NCI-H2171 (cell line): ENCODE results near the gene PREP.

Experiments used
- DNase-seq: peaks from one replicate; lab custom pipeline; 2025; lab: John Stamatoyannopoulos, UW

The PREP gene

DNA sequence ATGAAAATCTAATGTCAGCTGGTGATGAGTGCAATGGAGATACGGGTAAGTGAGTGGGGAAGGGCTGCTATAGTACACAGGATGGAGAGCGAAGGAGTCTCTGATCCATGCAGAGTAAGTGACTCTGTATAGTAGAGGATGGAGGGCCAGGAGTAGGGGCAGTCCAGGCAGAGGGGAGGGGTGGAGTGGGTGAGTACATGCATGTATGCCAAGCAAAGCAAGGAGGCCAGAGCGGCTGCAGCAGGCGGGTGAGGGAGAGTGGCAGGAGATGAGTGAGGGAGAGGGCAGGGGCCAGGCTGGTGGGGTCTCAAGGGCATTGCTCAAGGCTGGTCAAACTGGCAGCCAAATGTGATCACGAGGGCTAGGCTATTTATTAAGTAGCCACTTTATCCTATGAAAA, 94.0 kb downstream of the PREP start:
- no peak for DNase-seq

DNA sequence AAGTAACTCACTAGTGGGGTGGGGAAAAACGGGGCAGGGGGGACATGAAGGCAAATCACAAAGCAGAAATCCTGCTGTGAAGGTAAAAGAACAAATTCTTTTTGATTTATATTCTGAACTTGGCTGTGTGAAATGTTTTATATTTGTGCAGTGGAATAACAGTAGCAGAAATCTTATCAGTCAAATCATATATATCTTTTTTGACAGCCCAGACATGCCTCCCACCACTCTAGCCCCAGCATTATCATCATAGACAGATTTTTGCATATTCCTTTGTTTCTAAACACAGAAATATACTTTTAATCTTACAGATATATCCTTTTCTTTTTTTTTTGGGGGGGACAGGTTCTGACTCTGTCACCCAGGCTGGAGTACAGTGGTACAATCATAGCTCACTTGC, 97.4 kb downstream of the PREP start:
- no peak for DNase-seq

DNA sequence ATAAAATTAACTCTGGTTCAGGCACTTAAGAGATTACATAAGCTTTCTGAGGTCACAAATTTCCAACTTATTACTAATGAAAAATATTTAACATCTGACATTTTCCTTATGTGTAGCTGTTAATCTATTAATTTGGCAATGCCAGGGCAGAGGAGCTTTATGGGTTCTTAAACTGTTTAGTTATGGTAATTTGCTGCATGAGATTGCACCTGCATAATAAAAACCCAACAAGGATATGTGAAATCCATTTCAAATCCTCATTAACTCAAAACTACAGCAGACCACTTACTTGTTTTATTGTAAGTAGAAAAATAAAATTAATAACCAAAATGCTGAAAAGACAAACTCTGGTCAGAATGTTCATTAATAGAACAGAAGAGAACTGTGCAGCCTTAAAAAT, 98.1 kb downstream of the PREP start:
- DNase-seq, result no peak

DNA sequence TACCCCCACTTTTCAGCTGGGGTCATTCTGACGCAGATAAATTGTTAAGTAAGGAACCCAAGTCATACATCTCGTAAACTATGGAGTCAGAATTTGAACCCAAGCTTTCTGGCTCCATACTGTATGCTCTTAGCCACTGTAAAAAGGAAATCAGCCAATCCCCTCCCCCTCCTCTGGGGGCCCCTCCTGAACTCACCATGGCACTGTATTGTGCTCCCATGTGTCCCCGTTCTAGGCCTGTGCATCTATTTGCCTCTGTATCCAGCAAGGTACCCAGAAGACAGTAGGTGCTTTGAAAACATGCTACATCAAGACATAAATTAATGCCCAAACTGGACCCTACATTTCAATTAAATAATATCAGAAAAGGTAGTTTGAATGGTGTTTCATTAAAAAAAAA, 98.5 kb downstream of the PREP start:
- DNase-seq, result no peak

DNA sequence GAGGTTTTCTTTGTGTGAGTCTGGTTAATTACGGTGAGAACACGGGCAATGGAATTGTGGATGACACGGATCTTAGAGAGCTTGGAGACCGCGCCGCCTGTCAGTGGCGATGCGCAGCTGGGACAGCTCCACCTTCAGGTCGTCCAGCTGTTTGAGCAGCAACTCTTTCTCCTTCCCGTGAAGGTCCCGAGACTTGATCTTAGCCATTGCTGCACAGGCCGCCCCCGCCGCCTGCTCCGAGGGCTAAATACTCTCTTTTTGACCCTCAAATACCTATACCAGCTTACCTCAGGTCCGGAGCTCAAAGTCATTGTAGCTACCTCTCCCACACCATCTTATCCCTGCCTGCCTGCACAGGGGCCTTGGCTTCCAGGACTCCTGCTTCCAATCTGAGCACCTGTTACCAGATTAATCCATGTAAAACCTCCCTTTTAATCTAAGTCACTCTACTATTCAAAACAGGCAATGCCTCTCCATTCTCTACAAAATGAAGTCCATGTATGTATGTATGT, 100.2 kb downstream of the PREP start:
- no peak for DNase-seq

DNA sequence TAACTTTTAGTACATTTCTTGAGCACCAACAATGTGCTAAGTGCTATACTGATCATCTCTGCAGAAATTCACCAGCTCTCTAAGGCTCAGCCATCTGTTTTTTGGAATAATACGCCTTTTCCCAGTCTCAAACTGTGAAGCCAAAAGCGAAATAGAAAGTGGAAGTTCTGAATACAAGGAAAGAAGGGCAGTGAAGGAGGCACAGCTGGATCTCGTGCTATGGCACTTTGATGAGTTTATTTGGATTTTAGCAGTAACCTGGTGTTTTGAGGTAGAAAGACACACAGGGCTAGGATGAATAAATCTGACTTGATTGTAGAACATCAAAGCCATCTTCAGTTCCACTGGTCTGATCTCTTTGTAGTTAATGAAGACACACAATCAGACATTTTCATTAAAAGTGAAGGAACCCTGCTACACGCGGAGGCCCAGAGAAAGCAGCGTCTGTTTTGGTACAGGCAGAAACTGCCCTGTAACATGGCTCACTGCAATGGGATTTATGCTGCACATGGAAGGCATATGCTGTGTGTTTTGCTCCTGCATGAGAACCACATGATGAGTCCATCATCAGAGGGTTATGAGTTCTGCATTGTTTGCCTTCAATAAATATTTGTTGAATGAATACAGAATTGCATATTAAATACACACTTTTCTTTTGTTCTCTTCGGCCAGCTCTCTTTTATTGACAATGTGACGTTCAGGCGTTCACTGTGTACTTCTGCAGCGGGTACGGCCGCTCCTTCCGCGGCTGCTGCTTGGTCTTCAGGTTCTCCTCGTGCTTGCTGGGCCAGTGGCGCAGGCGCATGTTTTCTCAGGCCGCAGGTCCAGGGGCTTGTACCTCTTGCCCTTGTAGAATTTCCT, 100.9 kb downstream of the PREP start:
- DNase-seq, result no peak

DNA sequence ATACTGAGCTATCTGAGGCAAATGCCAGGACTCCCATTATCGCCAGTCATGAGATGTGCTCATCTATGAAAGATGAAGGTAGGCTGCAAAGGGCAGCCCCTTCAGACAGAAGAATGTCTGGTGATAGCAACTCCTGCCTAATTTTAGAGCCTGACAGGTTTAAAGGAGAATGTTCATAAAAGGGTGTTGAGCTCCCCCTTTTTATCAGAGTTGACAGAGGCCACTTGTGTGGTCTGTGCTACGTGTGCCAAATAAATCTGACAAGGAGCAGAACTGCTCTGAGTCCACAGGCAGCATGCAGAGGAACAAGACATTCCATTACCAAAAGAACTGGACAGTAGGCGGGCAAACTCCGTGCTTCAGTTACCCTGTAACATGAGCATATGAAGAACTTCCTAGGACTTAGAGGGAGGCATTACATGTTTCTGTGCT, 101.8 kb downstream of the PREP start:
- no peak for DNase-seq

DNA sequence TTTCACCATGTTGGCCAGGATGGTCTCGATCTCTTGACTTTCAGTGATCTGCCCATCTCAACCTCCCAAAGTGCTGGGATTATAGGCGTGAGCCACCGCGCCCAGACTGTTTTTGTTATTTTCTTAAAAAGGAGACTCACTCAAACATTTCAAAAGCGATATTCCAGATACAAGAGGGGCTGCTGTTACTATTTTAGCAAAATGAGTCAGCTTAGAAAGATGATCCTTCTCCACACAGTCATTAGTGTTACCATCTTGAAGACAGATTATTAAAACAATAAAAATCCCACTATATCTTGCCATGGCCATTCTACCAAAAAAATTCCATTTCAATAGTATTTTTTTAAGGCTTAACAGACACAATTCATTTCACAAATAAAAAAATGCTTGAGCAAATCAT, 102.8 kb downstream of the PREP start:
- no peak for DNase-seq

DNA sequence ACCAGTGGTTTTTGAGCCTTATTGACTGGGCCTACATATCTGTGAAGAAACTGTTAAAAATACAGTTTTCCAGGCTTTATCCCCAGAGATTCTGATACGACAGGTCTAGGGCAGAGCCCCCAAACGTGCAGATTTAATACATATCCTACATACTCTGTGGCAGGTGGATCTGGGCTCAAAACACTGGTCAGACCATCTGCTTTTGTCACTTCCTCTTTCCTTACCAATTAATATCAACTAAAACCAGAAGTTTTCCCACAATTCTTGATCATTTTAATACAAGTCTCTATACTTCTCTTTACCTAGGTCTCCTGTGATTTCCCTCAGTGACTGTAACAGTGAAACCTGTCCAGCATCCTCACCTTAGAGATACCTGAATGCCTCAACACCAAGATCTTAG, 108.8 kb downstream of the PREP start:
- no peak for DNase-seq

DNA sequence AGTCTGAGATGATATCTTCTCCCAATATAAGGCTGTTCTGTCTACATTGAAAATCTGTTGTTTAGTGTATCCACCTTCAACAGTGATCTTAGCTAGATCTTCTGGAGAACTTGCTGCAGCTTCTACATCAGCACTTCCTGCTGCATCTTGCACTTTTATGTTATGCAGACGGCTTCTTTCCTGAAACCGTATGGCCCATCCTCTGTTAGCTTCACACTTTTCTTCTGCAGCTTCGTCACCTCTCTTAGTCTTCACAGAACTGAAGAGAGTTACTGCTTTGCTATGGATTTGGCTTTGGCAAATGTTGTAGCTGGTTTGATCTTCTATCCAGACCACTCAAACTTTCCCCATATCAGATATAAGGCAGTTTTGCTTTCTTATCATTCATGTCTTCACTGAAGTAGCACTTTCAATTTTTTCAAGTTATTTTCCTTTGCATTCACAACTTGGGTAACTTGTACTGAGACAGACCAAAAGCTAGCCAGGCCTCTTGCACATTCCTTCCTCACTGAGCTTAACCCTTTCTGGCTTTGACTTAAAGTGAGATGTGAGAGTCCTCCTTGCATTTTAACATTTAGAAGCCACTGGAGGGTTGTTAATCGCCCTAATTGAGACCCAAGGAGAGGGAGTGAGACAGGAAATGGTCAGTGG, 110.1 kb downstream of the PREP start:
- DNase-seq, result no peak

DNA sequence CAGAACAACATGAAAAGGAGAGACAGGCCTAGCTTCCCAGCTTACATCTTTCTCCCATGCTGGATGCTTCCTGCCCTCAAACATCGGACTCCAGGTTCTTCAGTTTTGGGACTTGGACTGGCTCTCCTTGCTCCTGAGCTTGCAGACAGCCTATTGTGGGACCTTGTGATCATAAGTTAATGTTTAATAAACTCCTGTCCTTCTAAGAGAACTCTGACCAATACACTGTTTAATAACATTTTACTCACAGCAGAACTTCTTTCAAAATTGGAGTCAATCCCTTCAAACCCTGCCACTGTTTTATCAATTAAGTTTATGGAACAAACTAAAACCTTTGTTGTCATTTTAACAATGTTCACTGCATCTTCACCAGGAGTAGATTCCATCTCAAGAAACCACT, 111.4 kb downstream of the PREP start:
- no peak for DNase-seq

DNA sequence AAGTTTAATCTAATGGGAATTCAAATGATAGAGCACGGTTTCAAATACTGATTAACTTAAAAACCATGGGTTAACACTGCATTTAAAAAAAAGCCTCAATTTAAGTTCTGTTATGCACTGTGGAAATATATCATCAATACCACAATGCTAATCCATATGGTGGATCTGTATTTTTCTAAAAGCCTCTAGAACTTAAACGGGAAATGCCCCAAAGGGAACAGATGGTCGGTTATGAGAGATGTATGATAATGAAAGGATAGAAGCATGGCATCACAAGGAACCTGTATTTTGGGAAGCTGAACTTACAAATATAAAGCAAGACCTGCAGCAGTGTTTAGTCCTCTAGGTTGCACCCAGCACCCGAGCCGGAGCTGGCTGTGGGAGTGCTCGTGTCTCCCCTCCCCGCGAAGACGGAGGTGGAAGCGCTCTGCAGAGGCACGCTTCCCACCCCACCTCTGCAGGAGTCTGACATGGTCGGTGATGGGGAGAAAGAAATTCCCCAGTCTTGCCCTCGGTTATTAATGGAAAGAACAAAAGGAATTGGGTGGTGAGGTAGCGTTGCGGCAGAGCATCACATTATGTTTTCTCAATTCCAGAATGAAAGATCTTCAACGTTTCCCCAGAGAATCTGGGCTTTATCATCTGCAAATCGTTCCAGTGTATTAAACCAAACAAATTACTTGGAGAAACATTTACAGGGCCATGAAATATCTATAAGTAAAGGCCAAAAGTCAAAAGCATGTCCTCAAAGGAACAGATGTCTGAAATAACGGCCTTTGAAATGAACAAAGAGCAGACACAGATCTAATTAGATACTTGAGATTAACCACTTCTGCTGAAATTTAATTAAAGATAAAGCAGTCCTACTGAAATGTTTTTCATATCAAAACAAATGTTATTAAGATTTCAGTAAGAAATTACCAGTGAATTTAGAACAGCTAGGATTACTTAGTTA, 120.0 kb downstream of the PREP start:
- no peak for DNase-seq

DNA sequence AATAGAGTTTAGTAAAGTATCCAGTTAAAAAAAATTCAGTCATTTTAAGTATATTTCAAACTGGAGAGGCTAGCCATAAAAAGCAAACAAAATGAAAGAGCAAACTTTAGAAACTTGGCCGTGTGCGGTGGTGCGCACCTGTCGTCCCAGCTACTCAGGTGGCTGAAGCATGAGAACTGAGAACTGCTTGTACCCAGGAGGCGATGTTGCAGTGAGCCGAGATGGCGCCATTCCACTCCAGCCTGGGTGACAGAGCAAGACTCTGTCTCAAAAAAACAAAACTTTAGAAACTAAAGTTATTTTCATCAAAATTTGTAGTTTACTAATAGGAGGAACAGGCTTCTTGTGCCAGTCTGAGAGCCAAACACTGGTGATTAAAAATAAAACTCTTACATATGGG, 122.8 kb downstream of the PREP start:
- DNase-seq, result no peak

DNA sequence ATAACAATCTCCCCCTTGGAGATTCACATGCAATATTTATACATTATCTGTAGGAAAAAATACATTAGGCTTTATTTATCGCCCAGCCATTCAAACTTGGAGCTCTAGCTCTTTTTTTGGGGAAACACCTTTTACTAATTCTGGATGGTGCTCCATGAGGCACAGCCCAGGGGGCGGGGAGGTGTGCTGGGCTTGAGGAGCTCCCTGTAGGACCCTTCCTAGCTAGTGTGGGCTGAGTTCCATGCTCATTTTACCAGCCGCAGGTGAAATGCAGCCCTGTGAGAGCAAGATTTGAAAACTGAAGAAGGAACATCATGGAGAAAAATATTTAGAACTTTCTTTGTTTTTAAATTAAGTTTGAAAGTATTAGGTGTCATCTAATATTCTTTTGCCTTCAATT, 123.4 kb downstream of the PREP start:
- DNase-seq, result no peak

DNA sequence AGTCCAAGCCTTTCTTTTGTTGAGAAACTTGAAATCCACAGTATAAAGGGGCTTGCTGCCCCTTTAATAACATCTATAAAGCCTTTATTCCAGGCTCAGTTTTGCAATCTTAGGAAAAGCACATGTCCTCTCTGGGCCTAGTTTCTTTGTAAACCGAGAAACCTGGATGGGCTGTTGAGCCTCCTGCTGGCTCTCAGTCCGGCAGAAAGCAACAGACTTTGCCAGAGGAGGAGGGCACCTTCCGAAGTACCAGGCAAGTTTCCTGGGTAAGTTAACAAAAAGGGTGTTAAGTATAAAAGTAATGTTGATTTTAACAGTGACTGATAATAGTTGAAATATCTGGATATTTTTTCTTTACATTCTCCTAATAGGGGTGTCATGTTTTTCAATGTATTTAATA, 124.1 kb downstream of the PREP start:
- DNase-seq, result no peak

DNA sequence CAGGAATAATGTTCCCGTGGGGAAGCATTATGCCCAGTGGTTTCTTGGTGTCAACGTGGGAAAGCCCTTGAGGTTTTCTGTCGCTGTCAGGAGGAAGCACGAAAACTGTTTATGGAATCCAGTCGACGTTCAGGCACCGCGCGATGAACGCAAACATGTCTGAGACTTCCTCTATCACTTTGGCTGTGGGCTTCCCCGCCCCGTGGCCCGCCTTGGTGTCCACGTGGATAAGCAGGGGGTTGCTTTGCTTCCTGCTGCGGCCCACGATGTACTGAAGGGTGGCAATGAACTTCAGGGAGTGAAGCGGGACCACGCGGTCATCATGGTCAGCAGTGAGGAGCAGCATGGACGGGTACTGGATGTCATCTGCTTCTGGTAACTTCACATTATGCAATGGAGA, 124.8 kb downstream of the PREP start:
- no peak for DNase-seq

DNA sequence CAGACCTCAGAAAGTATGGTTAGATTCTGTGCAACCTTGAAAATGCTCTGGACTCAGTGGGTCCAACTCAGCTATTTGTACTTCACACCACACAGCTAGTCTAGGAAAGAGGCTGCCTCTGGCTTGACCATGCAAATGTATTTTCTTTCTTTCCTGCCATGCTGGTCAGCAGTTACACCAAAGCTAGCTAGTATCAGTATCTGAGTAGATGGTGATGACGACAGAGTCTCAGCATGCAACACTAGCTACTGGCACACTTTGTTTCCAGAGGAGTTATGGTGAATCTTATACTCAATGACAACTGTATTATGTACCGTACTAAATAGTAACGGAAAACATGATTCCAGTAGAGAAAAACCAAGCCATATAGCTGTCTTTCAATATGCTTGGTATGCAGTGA, 126.5 kb downstream of the PREP start:
- DNase-seq, result no peak

DNA sequence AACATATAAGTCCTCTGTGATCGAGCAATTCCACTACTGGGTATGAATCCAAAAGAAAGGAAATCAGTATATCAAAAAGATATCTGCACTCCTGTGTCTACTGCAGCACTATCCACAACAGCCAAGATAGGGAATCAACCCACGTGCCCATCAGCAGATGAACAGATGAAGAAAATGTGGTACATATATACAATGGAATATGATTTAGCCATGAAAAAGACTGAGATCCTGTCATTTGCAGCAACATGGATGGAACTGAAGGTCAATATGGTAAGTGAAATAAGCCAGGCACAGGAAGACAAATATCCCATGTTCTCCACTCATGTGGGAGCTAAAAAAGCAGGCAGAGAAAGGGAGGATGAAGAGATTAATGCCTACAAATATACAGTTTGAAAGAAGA, 127.3 kb downstream of the PREP start:
- DNase-seq, result no peak

DNA sequence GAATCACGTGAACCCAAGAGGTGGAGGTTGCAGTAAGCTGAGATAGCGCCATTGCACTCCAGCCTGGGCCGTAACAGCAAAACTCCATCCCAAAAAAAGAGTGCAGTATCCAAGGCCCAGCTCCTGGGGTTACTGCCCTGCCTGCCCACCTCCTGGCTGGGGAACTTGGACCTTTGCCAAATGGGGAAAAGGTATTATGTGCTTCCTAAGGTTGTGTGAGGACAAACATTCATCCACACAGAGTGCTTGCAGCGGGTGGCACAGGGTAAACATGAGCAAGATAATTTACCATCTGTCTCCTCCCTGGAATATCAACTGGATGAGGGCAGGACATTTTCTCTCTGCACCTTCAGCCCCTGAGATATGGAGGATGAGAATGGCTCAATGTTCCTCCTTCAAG, 128.2 kb downstream of the PREP start:
- DNase-seq, result no peak

DNA sequence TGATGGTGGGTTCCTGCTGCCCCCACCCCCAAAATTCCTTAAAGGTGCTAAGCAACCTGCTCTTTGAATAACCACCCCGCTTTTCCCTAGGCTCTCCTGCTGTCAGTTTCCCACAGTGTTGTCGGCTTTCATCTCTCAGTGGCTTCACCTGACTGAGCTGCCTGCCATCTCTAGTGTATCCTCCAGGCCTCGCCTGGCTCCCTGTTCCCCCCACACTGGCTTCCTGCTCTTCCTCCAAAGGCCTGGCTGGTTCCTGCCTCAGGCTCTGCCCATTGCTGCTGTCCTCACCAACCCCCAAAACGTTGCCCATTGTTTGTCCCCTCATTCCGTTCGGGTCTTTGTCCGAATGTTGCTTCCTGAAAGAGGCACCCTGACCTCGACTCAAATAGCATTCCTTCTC, 129.3 kb downstream of the PREP start:
- DNase-seq, result no peak

DNA sequence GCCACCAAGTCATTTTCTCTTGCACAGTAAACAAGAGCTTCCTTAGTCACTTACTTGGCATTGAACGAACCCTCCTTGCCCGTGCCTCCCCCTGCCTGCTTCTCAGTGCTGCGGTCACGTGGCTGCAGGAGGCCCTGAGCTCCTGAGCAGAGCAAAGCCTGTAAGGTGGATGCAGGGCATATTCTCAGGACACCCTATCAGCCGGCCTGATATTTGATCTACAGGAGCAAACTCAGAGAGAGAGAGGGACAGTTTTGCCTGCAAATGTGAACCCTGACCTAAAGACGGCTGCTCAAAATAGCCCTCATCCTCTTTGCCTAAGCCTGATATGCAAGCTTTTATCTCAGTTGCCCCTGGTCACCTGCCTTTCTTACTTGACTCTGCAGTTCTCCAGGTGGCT, 130.1 kb downstream of the PREP start:
- no peak for DNase-seq

DNA sequence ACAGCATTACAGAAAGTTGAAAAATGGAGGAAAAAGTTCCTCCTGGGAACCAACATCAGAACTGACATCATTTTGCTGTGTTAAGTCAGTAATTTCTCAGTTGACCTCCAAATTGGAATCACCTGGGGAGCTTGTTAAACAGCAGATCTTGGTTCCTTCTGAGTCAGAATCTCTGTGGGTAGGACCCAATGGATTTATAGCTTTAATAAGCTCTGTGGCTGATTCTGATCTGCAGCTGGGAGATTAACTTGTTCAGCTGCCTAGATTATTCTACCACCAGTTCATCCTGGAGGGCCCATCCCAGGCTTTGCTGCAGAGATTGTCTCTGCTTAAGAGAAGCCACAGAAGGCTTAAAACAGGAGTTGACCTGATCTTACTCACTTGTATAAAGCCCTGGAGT, 132.4 kb downstream of the PREP start:
- DNase-seq, result no peak
